Effector CD4-positive, alpha-beta T cell (primary cell): ENCODE measurements around the gene FBRSL1.

ENCODE experiments used
- DNase-seq: peaks from one replicate; pipeline ENCODE4 v3.0.0-alpha.2; 2020

The FBRSL1 gene

GRCh38 chr12:132484891-132485441, 5.0 kb upstream of the FBRSL1 start:
- no peak for DNase-seq

GRCh38 chr12:132485619-132486018, 4.3 kb upstream of the FBRSL1 start:
- DNase-seq: no peak

GRCh38 chr12:132486168-132486567, 3.8 kb upstream of the FBRSL1 start:
- DNase-seq: no peak

- DNase-seq: no peak
These were observed 3.4 kb upstream of the FBRSL1 start for GRCh38 chr12:132486576-132486975.

- no peak for DNase-seq
These were observed 2.6 kb upstream of the FBRSL1 start for GRCh38 chr12:132487311-132487741.

GRCh38 chr12:132488127-132489077, 1.5 kb upstream of the FBRSL1 start:
- no peak for DNase-seq

- peak; percentile 46 for DNase-seq
These were observed 811 bp upstream of the FBRSL1 start for GRCh38 chr12:132489078-132489601.

GRCh38 chr12:132490422-132491137, 629 bp downstream of the FBRSL1 start:
- no peak for DNase-seq

GRCh38 chr12:132491138-132491663, 1.2 kb downstream of the FBRSL1 start:
- DNase-seq: no peak

GRCh38 chr12:132491761-132492378, 1.9 kb downstream of the FBRSL1 start:
- no peak for DNase-seq

- DNase-seq: no peak
These were observed 2.6 kb downstream of the FBRSL1 start for GRCh38 chr12:132492522-132492921.

GRCh38 chr12:132492951-132493350, 3.0 kb downstream of the FBRSL1 start:
- no peak for DNase-seq

GRCh38 chr12:132493482-132494178, 3.7 kb downstream of the FBRSL1 start:
- DNase-seq: no peak

- DNase-seq: no peak
These were observed 4.6 kb downstream of the FBRSL1 start for GRCh38 chr12:132494294-132495164.

- DNase-seq: no peak
These were observed 5.2 kb downstream of the FBRSL1 start for GRCh38 chr12:132495165-132495544.

- DNase-seq: no peak
These were observed 5.8 kb downstream of the FBRSL1 start for GRCh38 chr12:132495629-132496357.

- DNase-seq: no peak
These were observed 6.4 kb downstream of the FBRSL1 start for GRCh38 chr12:132496358-132496669.

- DNase-seq: no peak
These were observed 6.8 kb downstream of the FBRSL1 start for GRCh38 chr12:132496710-132497109.

- no peak for DNase-seq
These were observed 7.8 kb downstream of the FBRSL1 start for GRCh38 chr12:132497514-132498405.
